PC-9 (cell line): Measurements from ENCODE around the gene ZNF618.

Source experiments
- EZH2 ChIP-seq: fragments of 200-600 bp; sonication (generic); IDR thresholded peaks from 2 replicates; pipeline ENCODE4 v1.8.0; 2017; ENCODE audit warnings: antibody characterized with exemption, low read depth
- TF ChIP-seq, protein P1 (sequence below): fragments of 200-600 bp; sonication (generic); conservative IDR thresholded peaks from 2 replicates; pipeline ENCODE4 v1.6.1; 2017; ENCODE audit warnings: mixed run types, antibody characterized with exemption, mild to moderate bottlenecking, moderate library complexity

- TF ChIP-seq, protein P1, sequence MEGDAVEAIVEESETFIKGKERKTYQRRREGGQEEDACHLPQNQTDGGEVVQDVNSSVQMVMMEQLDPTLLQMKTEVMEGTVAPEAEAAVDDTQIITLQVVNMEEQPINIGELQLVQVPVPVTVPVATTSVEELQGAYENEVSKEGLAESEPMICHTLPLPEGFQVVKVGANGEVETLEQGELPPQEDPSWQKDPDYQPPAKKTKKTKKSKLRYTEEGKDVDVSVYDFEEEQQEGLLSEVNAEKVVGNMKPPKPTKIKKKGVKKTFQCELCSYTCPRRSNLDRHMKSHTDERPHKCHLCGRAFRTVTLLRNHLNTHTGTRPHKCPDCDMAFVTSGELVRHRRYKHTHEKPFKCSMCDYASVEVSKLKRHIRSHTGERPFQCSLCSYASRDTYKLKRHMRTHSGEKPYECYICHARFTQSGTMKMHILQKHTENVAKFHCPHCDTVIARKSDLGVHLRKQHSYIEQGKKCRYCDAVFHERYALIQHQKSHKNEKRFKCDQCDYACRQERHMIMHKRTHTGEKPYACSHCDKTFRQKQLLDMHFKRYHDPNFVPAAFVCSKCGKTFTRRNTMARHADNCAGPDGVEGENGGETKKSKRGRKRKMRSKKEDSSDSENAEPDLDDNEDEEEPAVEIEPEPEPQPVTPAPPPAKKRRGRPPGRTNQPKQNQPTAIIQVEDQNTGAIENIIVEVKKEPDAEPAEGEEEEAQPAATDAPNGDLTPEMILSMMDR: no peak
- no peak for TF ChIP-seq EZH2
Observed at GRCh38 chr9:114046875-114047274, 170.8 kb downstream of the ZNF618 start.
